HL-60/S4 (cell line): ENCODE results near the gene CST3.
"Not testable (repeated sequence)": the region's sequence is repeated elsewhere in the genome, so short reads cannot be mapped to it uniquely, and the experiment has no call there.

Experiments
- in situ Hi-C: fragments of 300-500 bp; cut with MboI; formaldehyde crosslinking; loops from 2 replicates; pipeline ENCODE4 v1.14.3; 2022; ENCODE audit warnings: low sequenced_read_pairs

Gene CST3

DNA sequence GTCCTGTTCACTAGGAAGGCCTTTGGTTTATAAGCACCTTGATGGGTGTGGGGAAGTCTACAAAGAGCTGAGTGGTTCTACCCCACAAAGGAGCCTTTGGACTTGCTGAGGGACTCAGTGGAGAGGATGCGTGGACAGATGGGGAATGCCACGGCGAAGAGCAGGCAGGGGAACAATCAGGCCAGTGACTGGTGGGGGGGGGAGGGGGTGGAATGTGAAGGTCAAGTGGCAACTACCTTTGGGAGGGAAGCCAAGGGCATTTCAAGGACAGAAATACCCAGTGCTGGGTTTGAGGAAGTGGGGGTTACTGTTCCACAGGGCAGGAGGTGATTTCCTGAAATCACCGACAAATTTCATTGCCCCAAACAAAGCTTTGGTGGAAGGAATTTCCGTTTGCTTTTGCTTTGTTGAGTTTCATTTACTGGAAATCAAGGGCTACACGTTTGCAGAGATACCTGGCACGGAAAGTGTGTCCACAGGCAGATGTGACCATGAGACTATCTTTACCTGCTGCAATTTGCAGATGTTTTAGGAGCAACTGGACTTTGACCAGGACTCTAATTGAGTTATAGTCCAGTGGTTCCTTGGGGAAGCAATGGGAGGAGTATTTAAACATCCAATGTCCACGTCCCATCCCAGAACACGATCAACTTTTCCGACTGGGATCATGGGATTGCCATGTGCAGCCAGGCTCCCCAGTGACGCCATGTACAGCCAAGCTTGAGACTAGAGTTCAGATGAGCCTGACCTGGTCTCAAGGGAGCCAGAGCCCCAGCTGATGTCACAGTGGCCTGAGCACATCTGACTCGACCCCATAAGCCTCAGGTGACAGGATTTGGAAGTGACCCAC is 8.0 kb downstream of the CST3 start:
- in situ Hi-C loops, result no loop called here

DNA sequence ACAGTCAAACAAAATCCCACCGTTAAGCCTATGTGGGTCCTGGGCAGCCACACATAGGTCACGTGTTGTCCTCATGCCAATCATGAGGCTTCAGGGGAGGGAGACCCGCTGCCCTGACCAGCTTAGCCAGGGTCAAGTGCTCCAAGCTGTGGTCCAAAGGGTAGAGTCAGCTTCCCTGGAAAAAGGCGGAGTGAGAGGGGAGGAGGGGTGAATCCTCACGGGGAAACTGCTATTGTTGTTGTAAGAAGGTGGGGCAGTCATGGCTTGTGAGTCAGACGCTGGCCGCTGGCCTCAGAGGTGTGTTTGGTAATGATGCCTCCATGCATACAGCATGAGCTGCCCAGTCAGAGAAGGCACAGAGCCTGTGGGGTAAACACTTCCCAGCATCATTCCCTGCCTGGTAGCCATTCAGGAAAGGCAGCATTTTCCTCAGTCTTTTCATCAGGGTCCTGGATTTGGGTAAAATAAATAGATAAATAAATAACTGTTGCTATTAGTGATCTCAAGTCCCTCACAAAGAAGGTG is 8.7 kb downstream of the CST3 start:
- in situ Hi-C loops, result no loop called here

GRCh38 chr20:23628402-23629016 is 9.2 kb downstream of the CST3 start:
- in situ Hi-C loops, result no loop called here

DNA sequence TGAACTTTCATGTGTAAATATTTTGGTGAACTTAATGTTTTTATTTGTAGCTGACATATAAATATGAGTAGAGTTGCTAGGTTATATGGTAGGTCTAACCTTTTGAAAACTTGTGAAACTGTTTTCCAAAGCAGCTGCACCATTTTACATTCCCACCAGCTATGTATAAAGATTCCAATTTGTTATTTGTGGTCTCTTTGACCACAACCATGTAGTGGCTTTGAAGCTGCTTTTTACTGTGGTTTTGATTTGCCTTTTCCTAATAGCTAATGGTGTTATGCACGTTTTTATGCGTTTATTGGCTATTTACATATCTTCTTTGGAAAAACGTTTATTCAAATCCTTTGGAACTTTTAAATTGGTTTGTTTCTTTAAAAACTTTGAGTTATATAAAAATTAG is 10.3 kb downstream of the CST3 start:
- in situ Hi-C loops, result no loop called here

DNA sequence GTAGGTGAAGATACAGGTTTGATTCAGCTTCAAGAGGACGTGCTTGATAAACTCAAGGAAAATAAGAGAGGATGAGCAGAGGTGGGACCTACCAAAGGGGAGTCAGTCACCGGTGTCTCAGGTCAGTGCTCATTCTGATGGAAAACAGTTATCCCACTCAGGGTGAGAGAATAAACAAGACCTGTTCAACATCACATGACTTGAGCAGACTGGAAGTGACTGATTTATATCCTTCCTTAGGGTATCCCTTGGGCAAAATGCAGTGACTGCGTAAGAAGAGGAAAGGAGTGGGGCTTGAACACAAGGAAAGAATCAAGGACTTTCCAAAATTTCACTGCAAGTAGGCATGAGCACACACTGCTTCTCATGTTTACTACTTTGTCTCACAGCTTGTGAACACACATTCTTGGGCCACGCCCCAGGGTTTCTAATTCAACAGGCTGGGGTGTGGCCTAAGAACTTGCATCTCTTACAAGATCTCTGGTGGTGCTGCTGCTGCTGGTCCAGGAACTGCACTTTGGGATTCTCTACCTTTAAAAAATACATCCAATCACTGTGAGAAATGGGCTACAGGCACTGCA is 11.6 kb downstream of the CST3 start:
- in situ Hi-C loops, result no loop called here

DNA sequence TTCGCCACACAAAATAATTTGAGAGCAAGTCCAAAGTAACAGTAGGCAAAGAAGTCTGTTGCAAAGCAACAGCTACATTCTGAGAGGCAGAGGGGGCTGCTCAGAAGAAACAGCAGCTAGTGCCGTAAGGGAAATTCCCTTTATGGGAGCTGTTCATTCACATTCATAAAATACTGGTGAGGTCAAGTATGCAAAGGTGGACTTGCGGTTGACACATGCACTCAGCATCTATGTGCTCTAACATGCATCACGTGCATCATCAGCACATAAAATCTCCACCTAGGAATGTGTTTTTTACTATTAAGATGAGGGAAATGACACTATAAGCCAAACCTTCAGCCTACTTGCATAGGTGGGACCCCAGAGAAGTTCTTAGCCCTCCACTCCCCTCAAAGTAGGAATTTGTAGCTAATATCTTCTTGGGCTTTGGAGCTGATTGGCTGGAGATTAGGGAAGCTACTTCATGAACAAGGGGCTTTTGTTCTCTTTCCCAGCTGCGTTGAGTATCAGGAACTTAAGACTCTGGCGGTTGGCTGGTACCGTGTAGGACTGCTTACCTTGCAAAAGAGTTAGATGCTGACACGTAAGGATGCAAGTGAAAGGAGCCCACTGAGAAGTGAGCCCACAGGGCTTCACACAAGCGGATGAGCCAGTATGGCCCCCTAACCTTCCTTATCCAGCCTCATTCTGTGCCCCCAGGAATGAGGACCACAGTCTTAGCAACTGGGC is 12.4 kb downstream of the CST3 start:
- in situ Hi-C loops, result no loop called here

DNA sequence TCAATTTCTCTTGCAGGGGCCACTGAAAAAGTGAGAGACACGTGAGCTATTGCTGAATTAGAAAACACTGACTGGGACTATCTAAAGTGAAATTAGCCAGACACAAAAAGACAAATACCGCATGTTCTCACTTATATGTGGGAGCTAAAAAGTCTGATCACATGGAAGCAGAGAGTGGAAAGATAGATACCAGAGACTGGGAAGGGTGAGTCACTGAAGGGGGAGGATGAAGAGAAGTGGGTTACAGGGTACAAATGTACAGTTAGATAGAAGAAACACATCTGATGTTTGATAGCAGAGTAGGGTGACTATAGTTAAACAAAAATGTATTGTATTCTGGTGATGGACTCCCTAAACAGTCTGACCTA is 13.4 kb downstream of the CST3 start:
- in situ Hi-C loops, result no loop called here

- in situ Hi-C loops, result no loop called here
Measured at GRCh38 chr20:23623666-23624323, 14.0 kb downstream of the CST3 start.

DNA sequence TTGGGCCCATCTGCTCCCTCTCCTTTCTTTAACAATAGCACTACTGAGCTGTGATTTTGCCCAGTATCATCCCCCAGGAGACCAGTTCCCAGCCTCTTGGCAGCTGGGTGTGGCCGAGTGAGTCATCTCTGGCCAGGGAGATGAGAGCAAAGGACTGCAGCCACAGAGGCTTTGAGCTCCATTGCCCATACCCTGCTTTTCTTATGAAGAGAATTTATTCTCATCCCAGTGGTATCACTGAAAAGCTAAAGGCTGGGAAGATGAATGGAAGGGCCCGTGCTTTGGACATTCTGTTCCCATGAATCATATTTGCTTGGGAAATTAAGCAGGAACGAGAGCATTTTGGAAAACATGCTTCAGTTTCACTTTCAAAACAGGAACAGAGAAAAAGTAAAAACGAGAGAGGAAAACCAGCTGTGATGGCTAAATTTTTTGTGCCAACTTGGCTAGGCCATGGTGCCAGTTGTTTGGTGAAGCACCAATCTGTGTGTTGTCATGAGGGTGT is 14.9 kb downstream of the CST3 start:
- in situ Hi-C loops, result no loop called here

- in situ Hi-C loops, result not testable (repeated sequence)
Measured at GRCh38 chr20:23622401-23622800, 15.4 kb downstream of the CST3 start.

GRCh38 chr20:23620670-23621386 is 16.9 kb downstream of the CST3 start:
- in situ Hi-C loops, result not testable (repeated sequence)

DNA sequence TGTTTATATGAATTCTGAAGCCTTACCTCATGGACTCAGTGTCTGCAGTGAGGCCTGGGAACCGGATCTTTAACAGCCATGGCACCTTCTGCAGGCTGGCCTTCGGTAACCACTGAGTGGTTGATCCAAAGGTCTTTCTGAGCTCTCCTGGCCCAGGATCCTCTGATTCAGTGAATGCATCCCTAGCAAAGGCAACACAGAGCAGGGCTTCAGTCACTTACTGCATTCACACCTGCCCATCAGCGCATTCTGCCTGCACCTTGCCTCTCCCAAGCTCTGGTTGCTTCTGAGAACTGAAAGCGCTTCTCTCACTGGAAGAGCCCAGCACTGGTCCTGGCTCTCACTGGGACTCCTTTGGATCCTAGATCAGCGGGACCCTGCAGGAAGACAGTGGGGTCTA is 23.6 kb downstream of the CST3 start:
- in situ Hi-C loops, result no loop called here

- in situ Hi-C loops, result no loop called here
Measured at GRCh38 chr20:23613676-23614075, 24.1 kb downstream of the CST3 start.

- in situ Hi-C loops, result no loop called here
Measured at GRCh38 chr20:23612396-23612795, 25.4 kb downstream of the CST3 start.

DNA sequence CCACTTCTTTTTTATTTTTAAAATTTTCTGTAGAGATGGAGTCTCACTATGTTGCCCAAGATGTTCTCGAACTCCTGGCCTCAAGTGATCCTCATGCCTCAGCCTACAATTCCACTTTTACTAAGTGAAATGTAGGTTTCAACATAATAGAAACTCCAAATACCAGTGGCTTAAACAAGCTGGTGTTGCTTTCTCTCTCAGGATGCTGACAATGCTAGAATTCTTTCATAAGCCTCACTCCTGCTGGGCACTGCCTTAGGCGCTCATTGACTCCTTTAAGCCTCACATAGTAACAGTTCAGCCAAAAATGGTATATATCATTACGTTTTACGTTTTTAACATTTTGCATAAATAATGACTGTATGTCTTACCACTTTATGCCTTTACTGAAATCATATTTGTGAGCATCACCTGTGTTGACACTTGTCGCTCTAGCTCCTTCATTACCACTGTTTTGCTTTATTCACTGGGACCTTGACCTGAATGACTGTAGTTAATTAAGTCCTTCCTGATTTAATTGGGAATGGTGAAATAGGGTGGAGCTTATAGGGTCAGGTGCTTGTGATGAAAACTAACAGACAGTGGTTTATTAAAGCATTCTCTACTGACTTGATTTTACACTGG is 28.2 kb downstream of the CST3 start:
- in situ Hi-C loops, result no loop called here

- in situ Hi-C loops, result no loop called here
Measured at GRCh38 chr20:23608251-23608846, 29.4 kb downstream of the CST3 start.

- in situ Hi-C loops, result no loop called here
Measured at GRCh38 chr20:23607497-23608245, 30.1 kb downstream of the CST3 start.

DNA sequence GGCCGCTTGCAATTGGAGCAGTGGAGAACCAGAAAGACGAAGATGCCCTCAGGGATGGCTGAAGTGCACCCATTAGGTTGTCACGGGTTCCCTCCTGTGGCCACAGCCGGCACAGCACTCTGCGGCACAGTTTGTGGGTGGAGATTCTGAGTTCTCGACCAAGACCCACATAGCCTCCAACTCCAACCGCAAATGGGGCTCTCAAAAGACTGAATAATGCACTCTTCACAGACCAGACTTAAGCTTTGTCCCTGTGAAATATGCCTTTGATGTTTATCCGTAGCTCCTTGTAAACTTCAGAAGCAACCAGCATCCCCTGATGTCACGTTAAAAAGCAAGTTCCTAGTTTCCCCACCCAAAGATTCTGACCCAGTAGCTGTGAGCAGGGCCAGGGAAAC is 31.1 kb downstream of the CST3 start:
- in situ Hi-C loops, result no loop called here
